ENCODE data around the gene WNK2.
"Not testable (repeated sequence)": the region's sequence is repeated elsewhere in the genome, so short reads cannot be mapped to it uniquely, and the experiment has no call there.

The WNK2 gene

GRCh38 chr9:93361995-93362394 is 178.1 kb downstream of the WNK2 start:
- DNase-seq (ENCODE audit: low read depth in 1 of 2, low spot score in 1 of 2), result no peak

- DNase-seq (ENCODE audit: low read depth in 1 of 2, low spot score in 1 of 2), result no peak
Measured at GRCh38 chr9:93364734-93365426, 180.9 kb downstream of the WNK2 start.

GRCh38 chr9:93365427-93366118 is 181.6 kb downstream of the WNK2 start:
- no peak for DNase-seq (ENCODE audit: low read depth in 1 of 2, low spot score in 1 of 2)

- DNase-seq (ENCODE audit: low read depth in 1 of 2, low spot score in 1 of 2), result no peak
Measured at GRCh38 chr9:93366119-93366447, 182.1 kb downstream of the WNK2 start.

GRCh38 chr9:93366486-93366885 is 182.5 kb downstream of the WNK2 start:
- not testable (repeated sequence) for DNase-seq (ENCODE audit: low read depth in 1 of 2, low spot score in 1 of 2)

- no peak for DNase-seq (ENCODE audit: low read depth in 1 of 2, low spot score in 1 of 2)
Measured at GRCh38 chr9:93368437-93368836, 184.5 kb downstream of the WNK2 start.

GRCh38 chr9:93369686-93370085 is 185.7 kb downstream of the WNK2 start:
- no peak for DNase-seq (ENCODE audit: low read depth in 1 of 2, low spot score in 1 of 2)

Measured in activated T-helper 1 cell treated with anti-CD3 and anti-CD28 coated beads, Interleukin-2, amount 50 U/mL, for 16 hours (primary cell).